ENCODE data around the gene ESRRA.

Gene ESRRA

GRCh38 chr11:64305075-64305690, at the start of gene ESRRA:
Gene ESRRA (plus strand): TSS chr11:64305524. CDS start chr11:64307180, 1,656 bp downstream.
- DNase-seq = peak; percentile 99 to 100

- no peak for DNase-seq
Observed at GRCh38 chr11:64256300-64256699, 49.0 kb upstream of the ESRRA start.

GRCh38 chr11:64258356-64258755, 47.0 kb upstream of the ESRRA start:
- no peak for DNase-seq

GRCh38 chr11:64258946-64259532, 46.3 kb upstream of the ESRRA start:
- DNase-seq = no peak

- no peak for DNase-seq
Observed at GRCh38 chr11:64259533-64260067, 45.7 kb upstream of the ESRRA start.

GRCh38 chr11:64260147-64260708, 45.1 kb upstream of the ESRRA start:
- no peak for DNase-seq

GRCh38 chr11:64261556-64262080, 43.7 kb upstream of the ESRRA start:
- no peak for DNase-seq

- DNase-seq = no peak
Observed at GRCh38 chr11:64262271-64263002, 42.9 kb upstream of the ESRRA start.

GRCh38 chr11:64263021-64263946, 42.0 kb upstream of the ESRRA start:
- no peak for DNase-seq

- DNase-seq = no peak
Observed at GRCh38 chr11:64263947-64264317, 41.4 kb upstream of the ESRRA start.

- no peak for DNase-seq
Observed at GRCh38 chr11:64264371-64264852, 40.9 kb upstream of the ESRRA start.

- DNase-seq = no peak
Observed at GRCh38 chr11:64265176-64266160, 39.9 kb upstream of the ESRRA start.

- DNase-seq = no peak
Observed at GRCh38 chr11:64266339-64266738, 39.0 kb upstream of the ESRRA start.

GRCh38 chr11:64267207-64267945, 37.9 kb upstream of the ESRRA start:
- no peak for DNase-seq

- DNase-seq = no peak
Observed at GRCh38 chr11:64268025-64268892, 37.1 kb upstream of the ESRRA start.

- DNase-seq = peak; percentile 65 to 71
Observed at GRCh38 chr11:64268893-64269539, 36.3 kb upstream of the ESRRA start.

GRCh38 chr11:64269540-64270220, 35.6 kb upstream of the ESRRA start:
- peak; percentile 99 for DNase-seq
